CD4-positive, alpha-beta T cell (primary cell): ENCODE data around the gene TENT4A. TPM values are rescaled to one million over a fixed set of nuclear protein-coding genes. Genes with fewer than 3 reads are reported as not detected.

ENCODE experiments used
- ATAC-seq: fragments of 200-7000 bp; cut with Tn5 transposase; one replicate; pipeline ENCODE4 v1.10.0; 2022; ENCODE audit warnings: mild to moderate bottlenecking; ENCODE audit not compliant: poor library complexity
- CTCF ChIA-PET: fragments of 350-600 bp; sonication (Branson Sonifier 250); formaldehyde crosslinking; loops from one replicate; lab custom pipeline; 2021; ENCODE audit warnings: antibody characterized with exemption, inconsistent platforms; lab: Charles Lee
- POLR2A ChIA-PET: fragments of 350-600 bp; sonication (Branson Sonifier 250); formaldehyde crosslinking; loops from one replicate; lab custom pipeline; 2021; ENCODE audit warnings: antibody characterized with exemption, inconsistent platforms; lab: Charles Lee
- DNase-seq, 14 experiments: peaks; one replicate each; pipeline ENCODE4 v3.0.0-alpha.2; 2013 to 2020; ENCODE audit warnings: mixed read lengths in 2 of 14
- H3K27ac ChIP-seq, 2 donors: one replicate each; pipeline versions ENCODE4 v1.5.1 to v1.7.0; 2013; ENCODE audit warnings: low read length in 2 of 2, low read depth in 1 of 2, mild to moderate bottlenecking in 1 of 2
- H3K27me3 ChIP-seq, 2 experiments: 1 replicate in 1 of 2; 2 replicates in 1 of 2; pipeline versions ENCODE4 v1.6.1 to v1.7.0; 2013; ENCODE audit warnings: low read length in 2 of 2, control low read depth in 1 of 2, mild to moderate bottlenecking in 1 of 2, moderate library complexity in 1 of 2; ENCODE audit not compliant: insufficient read depth in 2 of 2, control insufficient read depth in 1 of 2
- H3K36me3 ChIP-seq: one replicate; pipeline ENCODE4 v1.6.1; 2013; ENCODE audit warnings: low read length, control low read depth; ENCODE audit not compliant: insufficient read depth
- H3K4me1 ChIP-seq: one replicate; pipeline ENCODE4 v1.6.1; 2013; ENCODE audit warnings: low read length, control low read depth; ENCODE audit not compliant: insufficient read depth
- H3K4me3 ChIP-seq: one replicate; pipeline ENCODE4 v1.5.1; 2013; ENCODE audit warnings: mild to moderate bottlenecking, low read length, moderate library complexity
- H3K9me3 ChIP-seq, 2 experiments: 1 replicate in 1 of 2; 2 replicates in 1 of 2; pipeline versions ENCODE4 v1.6.1 to v1.7.0; 2013; ENCODE audit warnings: low read length in 2 of 2, mild to moderate bottlenecking in 2 of 2, control low read depth in 1 of 2, moderate library complexity in 1 of 2; ENCODE audit not compliant: control insufficient read depth in 1 of 2, insufficient read depth in 1 of 2
- H3K27ac Mint-ChIP-seq: one replicate; pipeline ENCODE4 v1.8.0; 2020; ENCODE audit warnings: mixed read lengths
- H3K27me3 Mint-ChIP-seq: one replicate; pipeline ENCODE4 v1.8.0; 2021; ENCODE audit warnings: mixed read lengths
- H3K36me3 Mint-ChIP-seq: one replicate; pipeline ENCODE4 v1.8.0; 2021; ENCODE audit warnings: low read depth, mixed read lengths
- H3K4me1 Mint-ChIP-seq: one replicate; pipeline ENCODE4 v1.8.0; 2021; ENCODE audit warnings: low read depth, mixed read lengths
- H3K4me3 Mint-ChIP-seq: one replicate; pipeline ENCODE4 v1.8.0; 2020; ENCODE audit warnings: mild to moderate bottlenecking, mixed read lengths
- H3K9me3 Mint-ChIP-seq: one replicate; pipeline ENCODE4 v1.8.0; 2020; ENCODE audit warnings: mixed read lengths
- intact Hi-C, 2 experiments: fragments of 100-400 bp; cut with DNase I in 1 of 2; cut with micrococcal nuclease in 1 of 2; formaldehyde crosslinking; loops; one replicate each; pipeline versions ENCODE4 v1.15.1 to v1.9.0; 2023 to 2025; cut with DNase I, micrococcal nuclease
- total RNA-seq, 174 experiments: library from RNA in 2 of 174; stranded (reverse) in 2 of 174; gene quantifications; one replicate each; pipeline ENCODE4 v1.2.3 and lab custom pipeline; 2021 to 2026
- TF ChIP-seq, protein P1 (sequence below): fragments of 200-600 bp; IDR thresholded peaks from one replicate; pipeline ENCODE4 v1.8.0; 2022; ENCODE audit warnings: antibody characterized with exemption, mild to moderate bottlenecking

TENT4A gene
- total RNA-seq, 2 experiments from 2014 or later: 49.2 to 51.9 TPM

DNA sequence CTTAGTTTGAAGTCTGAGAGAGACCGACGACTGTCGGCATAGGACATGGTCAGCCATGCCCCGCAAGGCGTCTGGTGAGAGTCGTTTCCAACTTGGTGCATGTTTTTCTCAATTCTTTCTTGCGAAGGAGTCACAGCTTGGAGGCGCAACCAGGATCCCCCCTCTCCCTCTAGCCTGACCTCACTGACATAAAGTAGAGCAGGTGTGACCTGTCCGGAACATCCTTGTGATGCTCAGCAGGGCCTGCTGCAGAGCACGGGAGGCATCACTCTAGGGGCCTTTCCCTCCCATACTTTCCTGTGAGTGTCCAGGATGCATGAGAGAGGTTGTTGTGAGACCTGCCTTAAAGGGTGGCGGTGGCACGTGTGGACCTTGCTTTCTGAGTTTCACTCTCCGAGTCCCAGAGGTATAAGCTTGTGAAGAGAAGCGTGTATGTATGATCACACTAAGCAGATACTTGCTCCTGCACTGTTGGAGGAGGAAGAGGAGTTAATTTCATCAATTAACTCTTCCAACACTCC is 5.0 kb downstream of the TENT4A start:
- H3K36me3 Mint-ChIP-seq: peaks cover 33% of the 10 kb centered on the region
- H3K4me3 ChIP-seq: no peak overlapping the region
- H3K4me3 Mint-ChIP-seq: peak overlapping the region; percentile 96
- POLR2A ChIA-PET: no interaction called here
- H3K27ac Mint-ChIP-seq: peak overlapping the region; percentile 37
- H3K4me1 Mint-ChIP-seq: peaks cover 84% of the 10 kb centered on the region
- ATAC-seq: no peak
- intact Hi-C loops: loop anchor here in 1 of 2 experiments (10.0 kb wide), 1 partner anchor 1223 kb away; no protein-coding TSS in a partner anchor
- no peaks in the 10 kb centered on the region for H3K27me3 ChIP-seq
- H3K9me3 Mint-ChIP-seq: no peaks in the 10 kb centered on the region
- peaks cover 73% of the 10 kb centered on the region for H3K4me1 ChIP-seq
- no peaks in the 10 kb centered on the region for H3K27me3 Mint-ChIP-seq
- H3K27ac ChIP-seq: no peak overlapping the region
- DNase-seq: no peak
- H3K36me3 ChIP-seq: peaks cover 9% of the 10 kb centered on the region
- TF ChIP-seq, protein P1, sequence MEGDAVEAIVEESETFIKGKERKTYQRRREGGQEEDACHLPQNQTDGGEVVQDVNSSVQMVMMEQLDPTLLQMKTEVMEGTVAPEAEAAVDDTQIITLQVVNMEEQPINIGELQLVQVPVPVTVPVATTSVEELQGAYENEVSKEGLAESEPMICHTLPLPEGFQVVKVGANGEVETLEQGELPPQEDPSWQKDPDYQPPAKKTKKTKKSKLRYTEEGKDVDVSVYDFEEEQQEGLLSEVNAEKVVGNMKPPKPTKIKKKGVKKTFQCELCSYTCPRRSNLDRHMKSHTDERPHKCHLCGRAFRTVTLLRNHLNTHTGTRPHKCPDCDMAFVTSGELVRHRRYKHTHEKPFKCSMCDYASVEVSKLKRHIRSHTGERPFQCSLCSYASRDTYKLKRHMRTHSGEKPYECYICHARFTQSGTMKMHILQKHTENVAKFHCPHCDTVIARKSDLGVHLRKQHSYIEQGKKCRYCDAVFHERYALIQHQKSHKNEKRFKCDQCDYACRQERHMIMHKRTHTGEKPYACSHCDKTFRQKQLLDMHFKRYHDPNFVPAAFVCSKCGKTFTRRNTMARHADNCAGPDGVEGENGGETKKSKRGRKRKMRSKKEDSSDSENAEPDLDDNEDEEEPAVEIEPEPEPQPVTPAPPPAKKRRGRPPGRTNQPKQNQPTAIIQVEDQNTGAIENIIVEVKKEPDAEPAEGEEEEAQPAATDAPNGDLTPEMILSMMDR: no peak
- CTCF ChIA-PET: no interaction called here
- no peaks in the 10 kb centered on the region for H3K9me3 ChIP-seq

DNA sequence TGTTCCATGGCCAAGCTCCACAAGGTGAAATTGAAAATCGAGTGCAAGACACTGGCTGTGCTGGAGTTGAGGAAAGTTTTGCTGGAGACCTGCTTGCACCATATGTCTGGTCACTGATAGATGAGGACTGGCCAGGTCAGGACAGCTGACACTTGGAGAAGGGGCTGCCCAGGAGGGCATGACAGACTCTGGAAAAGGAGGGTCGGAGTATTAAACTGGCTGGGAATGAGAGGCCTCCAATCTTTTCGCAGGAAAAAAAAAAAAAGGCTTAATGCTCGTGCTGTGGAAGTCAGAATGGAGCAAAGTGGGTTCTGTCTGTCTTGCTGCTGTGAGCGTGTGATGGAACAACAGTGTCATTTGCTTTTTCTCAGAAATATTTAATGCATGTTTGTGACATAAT is 5.5 kb downstream of the TENT4A start:
- intact Hi-C loops: loop anchor here in 1 of 2 experiments (10.0 kb wide), 1 partner anchor 1224 kb away; no protein-coding TSS in a partner anchor
- DNase-seq (no peak), ATAC-seq (no peak)
- Mint-ChIP-seq H3K9me3 (no peaks in the 10 kb centered on the region), H3K4me1 (peaks cover 89% of the 10 kb centered on the region), H3K4me3 (no peak overlapping the region), H3K27ac (peak overlapping the region; percentile 37), H3K27me3 (no peaks in the 10 kb centered on the region), H3K36me3 (peaks cover 37% of the 10 kb centered on the region)
- POLR2A ChIA-PET: no interaction called here
- Histone ChIP-seq H3K27ac (no peak overlapping the region), H3K4me1 (peaks cover 78% of the 10 kb centered on the region), H3K27me3 (no peaks in the 10 kb centered on the region), H3K36me3 (peaks cover 13% of the 10 kb centered on the region), H3K9me3 (no peaks in the 10 kb centered on the region), H3K4me3 (no peak overlapping the region)
- CTCF ChIA-PET: no interaction called here
- TF ChIP-seq, protein P1: no peak

DNA sequence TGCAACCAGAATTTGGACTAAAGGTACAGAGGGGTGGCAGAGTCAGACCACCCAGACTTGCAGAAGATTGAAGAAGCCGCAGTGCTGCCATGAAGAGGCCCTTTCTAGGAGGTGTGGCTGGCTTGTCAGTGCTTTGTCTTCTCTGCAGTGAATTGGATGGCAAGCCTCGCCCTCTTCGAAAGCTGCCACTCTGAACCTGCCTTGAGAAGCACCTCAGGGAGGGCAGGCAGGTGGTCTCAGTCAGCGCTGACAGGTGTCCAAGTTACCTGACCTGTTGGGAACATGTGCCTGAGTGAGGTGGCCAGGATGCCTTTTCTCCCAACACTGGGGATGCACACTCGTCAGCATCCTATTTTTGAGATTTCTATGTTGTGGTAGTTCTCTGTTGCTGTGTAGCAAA is 6.2 kb downstream of the TENT4A start:
- H3K4me3 Mint-ChIP-seq: peak overlapping the region; percentile 44
- ChIA-PET CTCF (no interaction called here), POLR2A (no interaction called here)
- H3K9me3 ChIP-seq: no peaks in the 10 kb centered on the region
- TF ChIP-seq, protein P1: no peak
- peak overlapping the region; percentile 55 for H3K27ac Mint-ChIP-seq
- H3K27ac ChIP-seq: no peak overlapping the region
- peaks cover 17% of the 10 kb centered on the region for H3K36me3 ChIP-seq
- H3K27me3 Mint-ChIP-seq: no peaks in the 10 kb centered on the region
- no peak overlapping the region for H3K4me3 ChIP-seq
- H3K4me1 Mint-ChIP-seq: peaks cover 96% of the 10 kb centered on the region
- intact Hi-C loops: loop anchor here in 1 of 2 experiments (10.0 kb wide), 1 partner anchor 1225 kb away; no protein-coding TSS in a partner anchor
- no peaks in the 10 kb centered on the region for H3K9me3 Mint-ChIP-seq
- H3K27me3 ChIP-seq: no peaks in the 10 kb centered on the region
- DNase-seq (no peak), ATAC-seq (no peak)
- peaks cover 83% of the 10 kb centered on the region for H3K4me1 ChIP-seq
- peaks cover 39% of the 10 kb centered on the region for H3K36me3 Mint-ChIP-seq
